HepG2 (cell line): ENCODE data around the gene ZBTB21.

Experiments used
- CTCF ChIP-seq: sonication (generic); formaldehyde crosslinking; IDR thresholded peaks from 2 replicates; pipeline ENCODE4 v1.5.0; 2020; ENCODE audit warnings: mild to moderate bottlenecking, missing genetic modification reagents, moderate library complexity
- HDAC1 ChIP-seq: sonication (generic); formaldehyde crosslinking; IDR thresholded peaks from 2 replicates; pipeline ENCODE4 v1.5.1; 2020; ENCODE audit warnings: mild to moderate bottlenecking, missing genetic modification reagents
- HNRNPL ChIP-seq: fragments of 200-400 bp; formaldehyde crosslinking; IDR thresholded peaks from 2 replicates; pipeline ENCODE4 v1.6.1; 2017; ENCODE audit warnings: mild to moderate bottlenecking, low read depth, low read length
- IKZF1 ChIP-seq: fragments of 450-650 bp; IDR thresholded peaks from 2 replicates; pipeline ENCODE4 v1.7.1; 2016
- IKZF5 ChIP-seq: IDR thresholded peaks from 2 replicates; pipeline ENCODE4 v1.6.1; 2018; ENCODE audit warnings: missing genetic modification reagents, mild to moderate bottlenecking, missing compliant biosample characterization
- POLR2AphosphoS5 ChIP-seq: IDR thresholded peaks from 2 replicates; pipeline ENCODE4 v1.6.1; 2012; ENCODE audit warnings: low read depth, low read length
- PRPF4 ChIP-seq: fragments of 200-400 bp; formaldehyde crosslinking; IDR thresholded peaks from 2 replicates; pipeline ENCODE4 v1.6.1; 2016; ENCODE audit warnings: low read length, low read depth; ENCODE audit not compliant: poor library complexity, severe bottlenecking
- SALL2 ChIP-seq: sonication (generic); formaldehyde crosslinking; IDR thresholded peaks from 2 replicates; pipeline ENCODE4 v1.8.1; 2023; ENCODE audit warnings: mild to moderate bottlenecking, missing genetic modification reagents, inconsistent platforms
- SETDB1 ChIP-seq: sonication (generic); formaldehyde crosslinking; IDR thresholded peaks from 2 replicates; pipeline ENCODE4 v1.5.1; 2020; ENCODE audit warnings: missing genetic modification reagents, mild to moderate bottlenecking, borderline replicate concordance
- TAF1 ChIP-seq: sonication (generic); formaldehyde crosslinking; IDR thresholded peaks from 2 replicates; pipeline ENCODE4 v1.4.0; 2020; ENCODE audit warnings: missing genetic modification reagents
- USF2 ChIP-seq, 2 experiments: sonication (generic) in 1 of 2; formaldehyde crosslinking in 1 of 2; IDR thresholded peaks; 2 replicates each; pipeline versions ENCODE4 v1.5.1 to v1.6.1; 2011 to 2020; ENCODE audit warnings: borderline replicate concordance in 1 of 2, low read depth in 1 of 2, low read length in 1 of 2, mild to moderate bottlenecking in 1 of 2, missing genetic modification reagents in 1 of 2, moderate library complexity in 1 of 2
- ZNF230 ChIP-seq: sonication (generic); formaldehyde crosslinking; IDR thresholded peaks from 2 replicates; pipeline ENCODE4 v1.4.0; 2020; ENCODE audit warnings: mild to moderate bottlenecking, missing genetic modification reagents
- ZXDC ChIP-seq: sonication (generic); formaldehyde crosslinking; IDR thresholded peaks from 2 replicates; pipeline ENCODE4 v1.5.0; 2020; ENCODE audit warnings: mild to moderate bottlenecking, missing genetic modification reagents

- TF ChIP-seq USF2 (IDR thresholded peaks at IDR 0.05; ENCODE audit: low read depth, low read length) (no peak), USF2 (CRISPR knock-in tag; IDR thresholded peaks at IDR 0.05; ENCODE audit: borderline replicate concordance) (no peak), IKZF5 (CRISPR knock-in tag) (no peak), IKZF1 (no peak), CTCF (CRISPR knock-in tag) (no peak), HDAC1 (no peak), HNRNPL (no peak), ZNF230 (CRISPR knock-in tag) (no peak), PRPF4 (no peak), ZXDC (CRISPR knock-in tag) (no peak), SETDB1 (CRISPR knock-in tag) (no peak), SALL2 (CRISPR knock-in tag) (no peak), TAF1 (CRISPR knock-in tag) (no peak), POLR2AphosphoS5 (no peak)
These were observed 29.8 kb upstream of the ZBTB21 start for GRCh38 chr21:42039911-42040351.
